ENCODE measurements around the gene GP1BA.

Gene GP1BA

DNA sequence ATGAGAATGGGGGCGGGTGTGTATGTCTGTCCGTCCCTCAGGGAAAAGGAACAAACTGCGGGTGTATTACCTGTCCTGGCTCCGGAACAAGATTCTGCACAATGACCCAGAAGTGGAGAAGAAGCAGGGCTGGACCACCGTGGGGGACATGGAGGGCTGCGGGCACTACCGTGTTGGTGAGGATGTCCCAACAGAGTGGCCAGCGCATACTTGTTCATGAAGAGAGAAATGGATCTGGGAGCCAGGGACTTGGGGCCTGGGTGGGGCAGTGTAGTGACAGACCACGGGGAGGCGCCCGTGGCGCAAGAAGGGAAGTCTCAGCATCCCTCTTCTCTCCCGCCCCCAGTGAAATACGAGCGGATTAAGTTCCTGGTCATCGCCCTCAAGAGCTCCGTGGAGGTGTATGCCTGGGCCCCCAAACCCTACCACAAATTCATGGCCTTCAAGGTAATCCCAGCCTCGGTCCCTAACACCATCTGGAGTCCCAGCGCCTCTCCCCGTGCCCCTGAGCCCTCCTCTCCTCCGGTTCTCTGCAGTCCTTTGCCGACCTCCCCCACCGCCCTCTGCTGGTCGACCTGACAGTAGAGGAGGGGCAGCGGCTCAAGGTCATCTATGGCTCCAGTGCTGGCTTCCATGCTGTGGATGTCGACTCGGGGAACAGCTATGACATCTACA lies 36.3 kb upstream of the GP1BA start:
- TF ChIP-seq Cebpa-rat (IDR thresholded peaks at IDR 0.05) = no peak
- peaks cover 68% of the 10 kb centered on the region for H3K36me3 ChIP-seq
- H3K4me1 ChIP-seq = peaks cover 29% of the 10 kb centered on the region
- no peaks in the 10 kb centered on the region for H3K9me3 ChIP-seq
- no peak overlapping the region for H3K4me2 ChIP-seq
- H3K4me3 ChIP-seq = no peak overlapping the region
- no peak overlapping the region for H3K27ac ChIP-seq
- no peaks in the 10 kb centered on the region for H4K20me1 ChIP-seq
- H3K9ac ChIP-seq = no peak overlapping the region
- peaks cover 28% of the 10 kb centered on the region for H3K27me3 ChIP-seq

DNA sequence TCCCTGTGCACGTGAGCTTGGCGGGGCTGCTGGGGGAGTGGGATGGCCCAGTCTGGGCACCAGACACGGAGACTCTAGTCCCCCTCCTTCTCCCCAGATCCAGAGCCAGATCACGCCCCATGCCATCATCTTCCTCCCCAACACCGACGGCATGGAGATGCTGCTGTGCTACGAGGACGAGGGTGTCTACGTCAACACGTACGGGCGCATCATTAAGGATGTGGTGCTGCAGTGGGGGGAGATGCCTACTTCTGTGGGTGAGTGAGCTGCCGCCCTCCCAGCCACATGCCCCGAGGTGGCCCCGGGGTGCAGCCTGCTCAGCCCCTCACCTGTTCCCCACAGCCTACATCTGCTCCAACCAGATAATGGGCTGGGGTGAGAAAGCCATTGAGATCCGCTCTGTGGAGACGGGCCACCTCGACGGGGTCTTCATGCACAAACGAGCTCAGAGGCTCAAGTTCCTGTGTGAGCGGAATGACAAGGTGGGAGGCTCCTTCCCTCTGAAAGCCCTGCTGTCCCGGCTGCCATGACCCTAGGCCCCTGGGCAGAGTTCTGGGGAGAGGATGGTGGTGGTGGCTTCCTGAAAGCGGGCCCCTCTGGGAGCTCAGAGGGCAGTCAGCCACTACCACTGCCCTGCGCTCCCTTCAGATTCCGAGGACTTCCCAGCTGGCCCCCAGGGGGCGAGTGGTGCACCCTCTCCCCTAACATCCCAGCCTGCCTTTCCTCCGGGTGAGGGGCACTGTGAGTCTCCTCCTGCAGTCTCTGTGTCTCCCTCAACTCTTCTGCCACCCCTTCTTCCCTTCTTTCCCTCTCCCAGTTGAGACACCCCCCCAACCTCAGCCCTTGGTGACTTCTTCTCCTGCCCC lies 35.5 kb upstream of the GP1BA start:
- Histone ChIP-seq H3K9me3 (no peaks in the 10 kb centered on the region), H4K20me1 (no peaks in the 10 kb centered on the region), H3K4me1 (peaks cover 35% of the 10 kb centered on the region), H3K27ac (no peak overlapping the region), H3K4me3 (no peak overlapping the region), H3K27me3 (peaks cover 35% of the 10 kb centered on the region), H3K36me3 (peaks cover 60% of the 10 kb centered on the region), H3K4me2 (no peak overlapping the region), H3K9ac (no peak overlapping the region)
- no peak for TF ChIP-seq Cebpa-rat (IDR thresholded peaks at IDR 0.05)

- H3K9me3 ChIP-seq = no peaks in the 10 kb centered on the region
- no peak overlapping the region for H3K4me2 ChIP-seq
- TF ChIP-seq Cebpa-rat (IDR thresholded peaks at IDR 0.05) = no peak
- no peak overlapping the region for H3K9ac ChIP-seq
- H3K36me3 ChIP-seq = peaks cover 53% of the 10 kb centered on the region
- H4K20me1 ChIP-seq = no peaks in the 10 kb centered on the region
- no peak overlapping the region for H3K4me3 ChIP-seq
- H3K27ac ChIP-seq = no peak overlapping the region
- peaks cover 39% of the 10 kb centered on the region for H3K4me1 ChIP-seq
- H3K27me3 ChIP-seq = peaks cover 35% of the 10 kb centered on the region
Observed at GRCh38 chr17:4897198-4897687, 34.8 kb upstream of the GP1BA start.

DNA sequence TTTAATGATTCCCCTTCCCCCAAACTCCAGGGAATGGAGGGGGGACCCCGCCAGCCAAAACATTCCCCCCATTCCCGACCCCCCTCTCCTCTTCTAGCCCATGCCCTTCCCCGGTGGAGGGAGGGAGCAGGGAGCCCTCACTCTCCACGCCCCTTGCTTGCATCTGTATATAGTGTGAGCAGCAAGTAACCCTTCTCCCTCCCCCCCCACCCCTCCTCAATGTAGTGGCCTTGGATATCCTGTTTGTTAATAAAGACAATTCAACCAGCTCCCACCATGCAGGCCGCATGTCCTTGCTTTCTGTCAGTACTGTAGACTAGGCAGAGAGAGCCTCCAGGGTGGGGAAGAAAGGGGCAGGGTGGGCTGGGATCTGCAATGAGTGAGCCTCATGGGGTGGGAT lies 34.3 kb upstream of the GP1BA start:
- Histone ChIP-seq H3K36me3 (peaks cover 48% of the 10 kb centered on the region), H3K4me1 (peaks cover 44% of the 10 kb centered on the region)

GRCh38 chr17:4898351-4898750 lies 33.7 kb upstream of the GP1BA start:
- H3K9ac ChIP-seq = no peak overlapping the region
- peaks cover 42% of the 10 kb centered on the region for H3K36me3 ChIP-seq
- no peak for TF ChIP-seq Cebpa-rat (IDR thresholded peaks at IDR 0.05)
- peak overlapping the region; percentile 77; the same call in 1 of the 2 replicates for H3K4me2 ChIP-seq
- H3K4me1 ChIP-seq = peaks cover 50% of the 10 kb centered on the region
- H3K27me3 ChIP-seq = peaks cover 35% of the 10 kb centered on the region
- no peak overlapping the region for H3K4me3 ChIP-seq
- no peak overlapping the region for H3K27ac ChIP-seq
- H4K20me1 ChIP-seq = no peaks in the 10 kb centered on the region
- H3K9me3 ChIP-seq = no peaks in the 10 kb centered on the region

More for the DNA sequence above, 34.3 kb upstream of the GP1BA start:
- Histone ChIP-seq H3K9me3 (no peaks in the 10 kb centered on the region), H3K4me2 (no peak overlapping the region), H3K4me3 (no peak overlapping the region), H4K20me1 (no peaks in the 10 kb centered on the region), H3K27me3 (peaks cover 35% of the 10 kb centered on the region), H3K27ac (no peak overlapping the region), H3K9ac (no peak overlapping the region)
- TF ChIP-seq Cebpa-rat (IDR thresholded peaks at IDR 0.05) = no peak

- Histone ChIP-seq H3K27ac (no peak overlapping the region), H3K27me3 (peaks cover 35% of the 10 kb centered on the region), H4K20me1 (no peaks in the 10 kb centered on the region), H3K4me3 (peak overlapping the region; percentile 61), H3K36me3 (peaks cover 37% of the 10 kb centered on the region), H3K4me2 (peak overlapping the region; percentile 77), H3K9ac (no peak overlapping the region), H3K4me1 (peaks cover 56% of the 10 kb centered on the region), H3K9me3 (no peaks in the 10 kb centered on the region)
- no peak for TF ChIP-seq Cebpa-rat (IDR thresholded peaks at IDR 0.05)
Observed at GRCh38 chr17:4898927-4899326, 33.1 kb upstream of the GP1BA start.

DNA sequence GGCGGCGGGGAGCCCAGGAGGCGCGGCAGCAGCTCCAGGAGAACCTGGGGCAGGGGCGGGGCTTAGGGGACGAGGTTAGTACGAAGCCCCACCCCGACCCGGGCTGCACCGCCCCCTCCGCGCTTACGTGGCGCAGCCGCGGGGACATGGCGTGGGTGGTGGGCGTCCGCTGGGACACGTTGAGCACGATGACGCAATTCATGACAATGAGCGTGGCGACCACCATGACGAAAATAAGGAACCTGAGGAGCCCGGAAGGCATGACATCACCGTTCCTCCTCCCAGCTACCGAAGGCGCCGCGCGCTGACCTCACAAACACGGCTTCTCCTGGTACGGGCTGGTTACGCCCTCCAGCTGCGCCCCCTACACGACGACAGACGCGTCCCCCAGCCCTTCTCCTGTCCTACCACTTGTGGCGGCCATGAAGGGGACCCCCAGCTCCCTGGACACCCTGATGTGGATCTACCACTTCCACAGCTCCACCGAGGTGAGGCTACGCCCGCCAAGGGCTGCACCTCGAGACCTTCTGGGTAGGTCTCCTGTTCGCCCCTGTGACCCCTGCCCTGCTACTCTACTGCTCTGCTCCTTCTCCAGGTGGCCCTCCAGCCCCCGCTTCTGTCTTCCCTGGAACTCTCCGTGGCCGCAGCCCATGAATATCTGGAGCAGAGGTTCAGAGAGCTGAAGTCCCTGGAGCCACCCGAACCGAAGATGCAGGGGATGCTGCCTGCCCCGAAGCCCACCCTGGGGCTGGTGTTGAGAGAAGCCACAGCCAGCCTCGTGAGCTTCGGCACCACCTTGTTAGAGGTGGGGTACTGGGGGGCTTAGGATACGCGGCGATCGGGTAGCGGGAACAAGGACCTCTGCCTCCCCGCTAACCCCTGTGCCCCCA lies 32.5 kb upstream of the GP1BA start, which contains the start of gene C17orf107:
TSS of gene C17orf107 (plus strand) at position 196 of the 890 bp plus-strand sequence. CDS start at position 423, 227 bp downstream.
- Histone ChIP-seq H3K4me3 (peak within 1 kb of the TSS; percentile 61), H3K4me1 (peaks cover 54% of the 10 kb centered on the region), H3K9ac (no peak within 1 kb of the TSS), H3K27ac (no peak within 1 kb of the TSS), H3K27me3 (peaks cover 35% of the 10 kb centered on the region), H3K9me3 (no peaks in the 10 kb centered on the region), H3K36me3 (peaks cover 30% of the 10 kb centered on the region), H3K4me2 (peak within 1 kb of the TSS; percentile 77), H4K20me1 (no peaks in the 10 kb centered on the region)
- TF ChIP-seq Cebpa-rat (IDR thresholded peaks at IDR 0.05) = no peak

DNA sequence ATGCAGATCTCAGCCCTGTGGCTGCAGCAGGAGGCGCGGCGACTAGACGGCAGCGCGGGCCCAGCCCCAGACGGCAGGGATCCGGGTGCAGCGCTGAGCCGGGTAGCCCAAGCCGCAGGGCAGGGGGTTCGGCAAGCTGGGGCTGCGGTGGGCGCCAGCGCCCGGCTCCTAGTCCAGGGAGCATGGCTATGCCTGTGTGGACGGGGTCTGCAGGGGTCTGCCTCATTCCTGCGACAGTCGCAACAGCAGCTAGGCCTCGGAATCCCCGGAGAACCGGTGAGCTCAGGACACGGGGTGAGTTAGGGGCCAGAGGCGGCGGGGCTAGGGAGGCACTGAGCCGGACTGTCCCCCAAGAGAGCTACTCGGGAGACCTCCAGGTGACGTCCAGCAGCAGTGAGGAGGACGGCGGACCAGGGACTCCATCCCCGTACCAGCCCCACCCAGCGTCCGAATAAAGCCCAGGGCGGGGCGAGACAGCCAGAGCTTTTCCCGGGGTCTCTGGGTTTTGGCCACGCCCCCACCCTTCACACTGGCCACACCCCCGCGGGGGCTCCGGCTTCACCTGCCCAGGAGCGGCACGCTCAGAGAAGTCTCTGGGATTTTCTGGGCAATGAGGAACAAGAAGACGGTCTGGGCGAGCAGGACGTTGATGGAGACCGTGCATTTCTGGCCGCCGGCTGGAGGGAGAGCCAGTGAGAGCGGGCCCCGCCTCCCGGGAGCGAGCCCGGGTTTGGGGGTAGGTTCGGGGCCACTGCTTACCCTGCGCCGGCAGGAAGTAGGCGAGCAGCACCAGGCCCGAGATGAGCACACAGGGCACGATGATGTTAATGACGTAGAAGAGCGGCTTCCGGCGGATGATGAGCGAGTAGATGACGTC lies 31.6 kb upstream of the GP1BA start:
- TF ChIP-seq Cebpa-rat (IDR thresholded peaks at IDR 0.05) = no peak
- H3K36me3 ChIP-seq = peaks cover 21% of the 10 kb centered on the region
- peaks cover 35% of the 10 kb centered on the region for H3K27me3 ChIP-seq
- peaks cover 52% of the 10 kb centered on the region for H3K4me1 ChIP-seq
- no peaks in the 10 kb centered on the region for H3K9me3 ChIP-seq
- H3K4me2 ChIP-seq = peak overlapping the region; percentile 77
- H3K9ac ChIP-seq = no peak overlapping the region
- no peak overlapping the region for H3K27ac ChIP-seq
- no peaks in the 10 kb centered on the region for H4K20me1 ChIP-seq
- H3K4me3 ChIP-seq = peak overlapping the region; percentile 46
